Measurements from ENCODE around the gene TMEM52. TPM values are rescaled to one million over a fixed set of nuclear protein-coding genes. Genes with fewer than 3 reads are reported as not detected.

The TMEM52 gene
- total and polyA plus RNA-seq, 4 donors = 2.6 to 13.1 (median 3.0) TPM

DNA sequence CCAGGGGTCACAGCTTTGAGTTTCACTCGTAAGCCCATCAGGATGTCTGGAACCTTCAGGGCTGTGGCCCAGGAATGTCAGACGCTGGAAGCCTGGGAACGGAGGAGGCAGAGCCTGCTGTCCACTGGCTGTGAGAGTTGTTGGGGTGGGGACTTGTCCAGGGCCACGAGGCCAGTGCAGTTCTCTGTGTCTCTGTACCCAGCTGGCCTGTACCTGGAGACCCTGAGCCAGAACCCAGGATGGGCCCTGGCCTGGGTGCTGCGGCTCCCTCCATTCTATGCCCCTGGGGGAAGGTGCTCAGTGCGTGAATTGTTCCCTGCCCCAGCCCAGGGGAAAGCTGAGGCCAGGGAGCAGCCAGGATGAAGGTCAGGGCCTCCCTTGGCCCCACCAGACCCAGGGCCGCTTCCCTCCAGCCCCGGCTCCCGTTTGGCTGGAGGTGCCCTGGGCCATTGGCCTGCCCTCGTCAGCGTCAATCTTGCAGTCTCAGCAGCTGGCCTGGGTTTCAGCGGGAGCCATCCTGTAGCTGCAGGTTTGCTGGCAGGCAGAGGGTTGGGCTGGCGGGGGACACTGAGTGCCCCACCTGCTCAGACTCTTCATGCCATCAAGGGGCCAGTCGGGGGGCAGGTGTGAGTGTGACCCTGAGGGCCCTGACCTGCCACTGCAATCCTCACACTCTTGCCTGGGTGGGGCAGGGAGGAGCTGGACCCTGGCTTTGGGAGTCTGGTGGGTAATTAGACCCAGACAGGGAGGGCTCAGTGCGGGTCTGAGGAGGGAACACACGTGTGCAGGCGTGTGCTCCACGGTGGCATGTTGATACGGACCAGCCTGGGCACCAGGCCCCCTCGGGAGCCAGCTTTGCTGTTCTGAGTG lies 4.7 kb downstream of the TMEM52 start:
- Histone ChIP-seq H3K27me3 (ENCODE audit: control insufficient read depth in 4 of 4, insufficient read depth in 4 of 4, low read length in 3 of 4) (no peaks in the 10 kb centered on the region), H3K9ac (ENCODE audit: low read depth in 1 of 2, low read length in 2 of 2) (no peak overlapping the region), H3K27ac (ENCODE audit: low read depth in 1 of 2, low read length in 2 of 2) (no peak overlapping the region), H3K9me3 (ENCODE audit: control insufficient read depth in 4 of 4, low read length in 3 of 4) (no peaks in the 10 kb centered on the region), H3K4me3 (ENCODE audit: low read depth in 1 of 3, low read length in 3 of 3) (no peak overlapping the region), H3K36me3 (ENCODE audit: control insufficient read depth in 4 of 4, insufficient read depth in 3 of 4, low read depth in 1 of 4, low read length in 3 of 4) (no peaks in the 10 kb centered on the region), H3K4me1 (ENCODE audit: control insufficient read depth in 4 of 4, insufficient read depth in 4 of 4, low read length in 3 of 4) (peaks cover 15 to 32% (median 21%) of the 10 kb centered on the region in 4 donors)
- no peak for DNase-seq (ENCODE audit: low spot score)
- 60% methylated on average over 20 of the region's 20 CpGs for WGBS
- TF ChIP-seq NR2F2 (IDR thresholded peaks at IDR 0.05) (no peak), GABPA (IDR thresholded peaks at IDR 0.05 in 1 of 2, conservative IDR thresholded peaks at IDR 0.05 in 1 of 2) (no peak), REST (IDR thresholded peaks at IDR 0.05) (no peak), RAD21 (IDR thresholded peaks at IDR 0.05) (no peak), ATF3 (IDR thresholded peaks at IDR 0.05) (no peak), HNF4A (conservative IDR thresholded peaks at IDR 0.05) (no peak), JUND (IDR thresholded peaks at IDR 0.05) (no peak), FOXA1 (IDR thresholded peaks at IDR 0.05) (no peak), FOXA2 (IDR thresholded peaks at IDR 0.05) (no peak), HNF4G (IDR thresholded peaks at IDR 0.05) (no peak), EGR1 (IDR thresholded peaks at IDR 0.05; ENCODE audit: low read depth in 2 of 2) (no peak), SP1 (IDR thresholded peaks at IDR 0.05) (no peak), TAF1 (conservative IDR thresholded peaks at IDR 0.05) (no peak), RXRA (IDR thresholded peaks at IDR 0.05) (no peak), CTCF (IDR thresholded peaks at IDR 0.05; ENCODE audit: low read depth, low read length, missing input control) (no peak), MAX (IDR thresholded peaks at IDR 0.05) (no peak), YY1 (IDR thresholded peaks at IDR 0.05) (no peak)
